ENCODE data around the gene ADGRF4. TPM values are rescaled to one million over a fixed set of nuclear protein-coding genes. Genes with fewer than 3 reads are reported as not detected.

Gene ADGRF4
- total and polyA plus RNA-seq, 2 of the 8 experiments (the other 6 are each of a cell fraction or from before 2014, with no cell fraction given) = 0.02 TPM; not detected in 1

DNA sequence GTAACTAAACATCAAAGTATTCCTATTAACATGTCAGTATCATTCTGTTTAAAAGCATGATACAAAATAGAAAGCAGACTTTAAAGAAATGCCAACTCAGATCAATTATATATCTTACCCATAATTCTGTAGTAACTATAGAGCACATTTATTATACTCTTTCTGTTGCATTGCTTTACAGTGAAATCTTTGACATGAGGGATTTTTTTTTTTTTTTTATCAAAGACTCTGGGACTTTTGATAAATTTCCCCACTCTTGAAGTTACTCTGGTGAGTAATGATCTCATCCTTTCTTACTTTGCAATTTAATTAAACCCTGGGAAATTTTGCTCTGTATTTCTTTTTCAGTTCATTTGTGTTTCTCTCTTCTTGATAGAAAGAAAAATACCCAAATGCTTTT is 17.4 kb downstream of the ADGRF4 start (continued):
- TF ChIP-seq, protein P1, sequence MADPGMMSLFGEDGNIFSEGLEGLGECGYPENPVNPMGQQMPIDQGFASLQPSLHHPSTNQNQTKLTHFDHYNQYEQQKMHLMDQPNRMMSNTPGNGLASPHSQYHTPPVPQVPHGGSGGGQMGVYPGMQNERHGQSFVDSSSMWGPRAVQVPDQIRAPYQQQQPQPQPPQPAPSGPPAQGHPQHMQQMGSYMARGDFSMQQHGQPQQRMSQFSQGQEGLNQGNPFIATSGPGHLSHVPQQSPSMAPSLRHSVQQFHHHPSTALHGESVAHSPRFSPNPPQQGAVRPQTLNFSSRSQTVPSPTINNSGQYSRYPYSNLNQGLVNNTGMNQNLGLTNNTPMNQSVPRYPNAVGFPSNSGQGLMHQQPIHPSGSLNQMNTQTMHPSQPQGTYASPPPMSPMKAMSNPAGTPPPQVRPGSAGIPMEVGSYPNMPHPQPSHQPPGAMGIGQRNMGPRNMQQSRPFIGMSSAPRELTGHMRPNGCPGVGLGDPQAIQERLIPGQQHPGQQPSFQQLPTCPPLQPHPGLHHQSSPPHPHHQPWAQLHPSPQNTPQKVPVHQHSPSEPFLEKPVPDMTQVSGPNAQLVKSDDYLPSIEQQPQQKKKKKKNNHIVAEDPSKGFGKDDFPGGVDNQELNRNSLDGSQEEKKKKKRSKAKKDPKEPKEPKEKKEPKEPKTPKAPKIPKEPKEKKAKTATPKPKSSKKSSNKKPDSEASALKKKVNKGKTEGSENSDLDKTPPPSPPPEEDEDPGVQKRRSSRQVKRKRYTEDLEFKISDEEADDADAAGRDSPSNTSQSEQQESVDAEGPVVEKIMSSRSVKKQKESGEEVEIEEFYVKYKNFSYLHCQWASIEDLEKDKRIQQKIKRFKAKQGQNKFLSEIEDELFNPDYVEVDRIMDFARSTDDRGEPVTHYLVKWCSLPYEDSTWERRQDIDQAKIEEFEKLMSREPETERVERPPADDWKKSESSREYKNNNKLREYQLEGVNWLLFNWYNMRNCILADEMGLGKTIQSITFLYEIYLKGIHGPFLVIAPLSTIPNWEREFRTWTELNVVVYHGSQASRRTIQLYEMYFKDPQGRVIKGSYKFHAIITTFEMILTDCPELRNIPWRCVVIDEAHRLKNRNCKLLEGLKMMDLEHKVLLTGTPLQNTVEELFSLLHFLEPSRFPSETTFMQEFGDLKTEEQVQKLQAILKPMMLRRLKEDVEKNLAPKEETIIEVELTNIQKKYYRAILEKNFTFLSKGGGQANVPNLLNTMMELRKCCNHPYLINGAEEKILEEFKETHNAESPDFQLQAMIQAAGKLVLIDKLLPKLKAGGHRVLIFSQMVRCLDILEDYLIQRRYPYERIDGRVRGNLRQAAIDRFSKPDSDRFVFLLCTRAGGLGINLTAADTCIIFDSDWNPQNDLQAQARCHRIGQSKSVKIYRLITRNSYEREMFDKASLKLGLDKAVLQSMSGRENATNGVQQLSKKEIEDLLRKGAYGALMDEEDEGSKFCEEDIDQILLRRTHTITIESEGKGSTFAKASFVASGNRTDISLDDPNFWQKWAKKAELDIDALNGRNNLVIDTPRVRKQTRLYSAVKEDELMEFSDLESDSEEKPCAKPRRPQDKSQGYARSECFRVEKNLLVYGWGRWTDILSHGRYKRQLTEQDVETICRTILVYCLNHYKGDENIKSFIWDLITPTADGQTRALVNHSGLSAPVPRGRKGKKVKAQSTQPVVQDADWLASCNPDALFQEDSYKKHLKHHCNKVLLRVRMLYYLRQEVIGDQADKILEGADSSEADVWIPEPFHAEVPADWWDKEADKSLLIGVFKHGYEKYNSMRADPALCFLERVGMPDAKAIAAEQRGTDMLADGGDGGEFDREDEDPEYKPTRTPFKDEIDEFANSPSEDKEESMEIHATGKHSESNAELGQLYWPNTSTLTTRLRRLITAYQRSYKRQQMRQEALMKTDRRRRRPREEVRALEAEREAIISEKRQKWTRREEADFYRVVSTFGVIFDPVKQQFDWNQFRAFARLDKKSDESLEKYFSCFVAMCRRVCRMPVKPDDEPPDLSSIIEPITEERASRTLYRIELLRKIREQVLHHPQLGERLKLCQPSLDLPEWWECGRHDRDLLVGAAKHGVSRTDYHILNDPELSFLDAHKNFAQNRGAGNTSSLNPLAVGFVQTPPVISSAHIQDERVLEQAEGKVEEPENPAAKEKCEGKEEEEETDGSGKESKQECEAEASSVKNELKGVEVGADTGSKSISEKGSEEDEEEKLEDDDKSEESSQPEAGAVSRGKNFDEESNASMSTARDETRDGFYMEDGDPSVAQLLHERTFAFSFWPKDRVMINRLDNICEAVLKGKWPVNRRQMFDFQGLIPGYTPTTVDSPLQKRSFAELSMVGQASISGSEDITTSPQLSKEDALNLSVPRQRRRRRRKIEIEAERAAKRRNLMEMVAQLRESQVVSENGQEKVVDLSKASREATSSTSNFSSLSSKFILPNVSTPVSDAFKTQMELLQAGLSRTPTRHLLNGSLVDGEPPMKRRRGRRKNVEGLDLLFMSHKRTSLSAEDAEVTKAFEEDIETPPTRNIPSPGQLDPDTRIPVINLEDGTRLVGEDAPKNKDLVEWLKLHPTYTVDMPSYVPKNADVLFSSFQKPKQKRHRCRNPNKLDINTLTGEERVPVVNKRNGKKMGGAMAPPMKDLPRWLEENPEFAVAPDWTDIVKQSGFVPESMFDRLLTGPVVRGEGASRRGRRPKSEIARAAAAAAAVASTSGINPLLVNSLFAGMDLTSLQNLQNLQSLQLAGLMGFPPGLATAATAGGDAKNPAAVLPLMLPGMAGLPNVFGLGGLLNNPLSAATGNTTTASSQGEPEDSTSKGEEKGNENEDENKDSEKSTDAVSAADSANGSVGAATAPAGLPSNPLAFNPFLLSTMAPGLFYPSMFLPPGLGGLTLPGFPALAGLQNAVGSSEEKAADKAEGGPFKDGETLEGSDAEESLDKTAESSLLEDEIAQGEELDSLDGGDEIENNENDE (IDR thresholded peaks at IDR 0.05; ENCODE audit: insufficient replicate concordance, low read length) = no peak
- no peak for TF ChIP-seq NANOG (IDR thresholded peaks at IDR 0.05; ENCODE audit: insufficient read depth, low read depth, low read length, poor library complexity, severe bottlenecking)
- no peak for TF ChIP-seq TCF12 (IDR thresholded peaks at IDR 0.05; ENCODE audit: low read depth, low read length)
- no peak for TF ChIP-seq NRF1 (IDR thresholded peaks at IDR 0.05; ENCODE audit: low read depth, low read length)
- no peak for TF ChIP-seq CBX8 (IDR thresholded peaks at IDR 0.05; ENCODE audit: borderline replicate concordance, low read depth, low read length)
- no peak for TF ChIP-seq SUZ12 (IDR thresholded peaks at IDR 0.05; ENCODE audit: low read length)
- TF ChIP-seq SP4 (IDR thresholded peaks at IDR 0.05; ENCODE audit: low read length) = no peak
- TF ChIP-seq TEAD4 (IDR thresholded peaks at IDR 0.05; ENCODE audit: low read depth, low read length) = no peak
- TF ChIP-seq RBBP5 (IDR thresholded peaks at IDR 0.05; ENCODE audit: borderline replicate concordance, low read depth, low read length) = no peak
- TF ChIP-seq FOSL1 (IDR thresholded peaks at IDR 0.05; ENCODE audit: insufficient read depth, low read depth, low read length) = no peak
- no peak for TF ChIP-seq CHD2 (IDR thresholded peaks at IDR 0.05; ENCODE audit: low read length)
- TF ChIP-seq JUND (IDR thresholded peaks at IDR 0.05; ENCODE audit: low read length) = no peak
- TF ChIP-seq SIRT6 (IDR thresholded peaks at IDR 0.05; ENCODE audit: low read length) = no peak
- TF ChIP-seq CREB1 (IDR thresholded peaks at IDR 0.05) = no peak

Measured in H1 (cell line).